NCI-H2107 treated with DMSO at 0.1 percent for 48 hours (cell line): ENCODE data around the gene MPV17L.
"Not testable (repeated sequence)": the region's sequence is repeated elsewhere in the genome, so short reads cannot be mapped to it uniquely, and the experiment has no call there.

Experiments
- DNase-seq: peaks from one replicate; lab custom pipeline; 2025; ENCODE audit not compliant: unreplicated experiment; lab: John Stamatoyannopoulos, UW

The MPV17L gene

DNA sequence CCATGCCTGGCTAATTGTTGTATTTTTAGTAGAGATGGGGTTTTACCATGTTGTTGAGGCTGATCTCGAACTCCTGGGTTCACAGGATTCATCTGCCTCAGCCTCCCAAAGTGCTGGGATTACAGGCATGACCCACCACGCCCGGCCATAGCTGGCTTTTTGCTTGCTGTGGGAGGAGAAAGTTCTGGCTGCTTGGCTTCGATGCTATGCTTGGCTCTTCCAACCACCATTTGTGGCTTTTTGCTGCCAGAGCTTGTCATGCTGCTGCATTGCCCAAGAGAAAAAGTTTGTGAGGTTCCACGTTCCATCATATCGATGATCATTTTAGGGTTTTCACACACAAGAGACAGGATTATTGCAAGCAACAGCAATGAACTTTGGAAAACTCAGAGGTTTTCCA, 55.1 kb downstream of the MPV17L start:
- DNase-seq, result no peak

DNA sequence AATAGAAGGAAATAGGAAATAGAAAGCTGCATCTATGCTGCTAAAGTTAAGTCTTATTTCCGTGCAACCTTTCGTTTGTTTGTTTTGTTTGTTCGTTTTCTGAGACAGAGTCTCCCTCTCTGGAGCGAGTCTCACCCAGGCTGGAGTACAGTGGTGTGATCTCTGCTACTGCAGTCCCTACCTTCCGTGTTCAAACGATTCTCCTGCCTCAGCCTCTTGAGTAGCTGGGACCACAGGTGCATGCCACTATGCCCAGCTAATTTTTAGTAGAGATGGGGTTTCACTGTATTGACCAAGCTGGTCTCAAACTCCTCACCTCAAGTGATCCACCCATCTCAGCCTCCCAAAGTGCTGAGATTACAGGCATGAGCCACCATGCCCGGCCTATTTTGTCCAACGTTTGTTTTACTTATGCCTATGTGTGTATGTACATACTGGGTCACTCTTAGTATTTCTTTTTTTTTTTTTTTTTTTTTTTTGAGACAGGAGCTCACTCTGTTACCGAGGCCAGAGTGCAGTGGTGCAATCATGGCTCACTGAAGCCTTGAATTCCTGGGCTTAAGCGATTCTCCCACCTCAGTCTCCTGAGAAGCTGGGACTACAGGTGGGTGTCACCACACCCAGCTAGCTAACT, 55.7 kb downstream of the MPV17L start:
- DNase-seq, result no peak

DNA sequence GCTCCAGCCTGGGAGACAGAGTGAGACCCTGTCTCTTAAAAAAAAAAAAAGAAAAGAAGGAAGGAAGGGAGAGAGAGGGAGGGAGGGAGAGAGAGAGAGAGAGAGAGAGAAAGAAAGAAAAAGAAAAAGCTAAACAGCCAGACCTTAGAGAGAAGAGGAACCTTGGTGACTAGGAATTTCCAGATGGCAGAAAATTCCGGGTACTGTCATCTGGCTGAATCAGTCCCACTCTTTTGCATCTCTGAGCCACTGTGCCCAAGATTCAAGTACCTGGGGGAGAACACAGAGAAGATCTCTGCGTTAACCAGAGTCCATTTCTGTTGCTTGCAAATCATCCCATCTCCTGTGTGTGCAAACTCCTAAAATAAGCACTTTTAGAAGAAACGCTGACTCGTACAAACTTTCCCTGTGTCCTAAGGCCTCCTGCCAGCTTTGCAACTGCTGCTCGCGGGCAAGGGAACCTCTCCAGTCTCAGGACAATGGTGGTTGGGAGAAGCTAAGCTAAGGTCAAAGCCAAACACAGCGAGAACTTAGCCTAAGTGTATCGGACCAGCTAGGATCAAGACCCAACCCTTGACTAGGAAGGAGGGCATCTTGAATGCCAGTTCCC, 56.8 kb downstream of the MPV17L start:
- no peak for DNase-seq

DNA sequence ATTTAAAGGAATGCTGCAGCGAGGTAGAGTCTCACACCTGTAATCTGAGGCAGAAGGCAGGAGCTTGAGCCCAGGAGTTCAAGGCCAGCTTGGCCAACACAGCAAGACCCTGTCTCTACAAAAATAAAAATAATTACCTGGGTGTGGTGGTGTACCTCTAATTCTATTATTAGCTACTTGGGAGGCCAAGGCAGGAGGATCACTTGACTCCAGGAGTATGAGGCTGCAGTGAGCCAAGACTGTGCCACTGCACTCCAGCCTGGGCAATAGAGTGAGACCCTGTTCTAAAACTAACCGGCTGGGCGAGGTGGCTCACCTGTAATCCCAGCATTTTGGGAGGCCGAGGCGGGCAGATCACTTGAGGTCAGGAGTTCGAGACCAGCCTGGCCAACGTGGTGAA, 57.7 kb downstream of the MPV17L start:
- not testable (repeated sequence) for DNase-seq

DNA sequence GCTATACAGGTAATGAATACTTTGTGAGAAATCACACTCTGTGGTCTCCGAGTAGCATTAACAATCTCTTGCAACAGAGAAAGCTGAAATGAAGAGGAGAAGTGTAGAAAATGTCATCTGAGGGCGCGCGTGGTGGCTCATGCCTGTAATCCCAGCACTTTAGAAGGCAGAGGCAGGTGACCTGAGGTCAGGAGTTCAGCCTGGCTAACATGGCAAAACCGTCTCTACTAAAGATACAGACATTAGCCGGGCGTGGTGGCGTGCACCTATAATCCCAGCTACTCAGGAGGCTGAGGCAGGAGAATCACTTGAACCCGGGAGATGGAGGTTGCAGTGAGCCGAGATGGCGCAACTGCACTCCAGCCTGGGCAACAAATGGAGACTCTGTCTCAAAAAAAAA, 59.4 kb downstream of the MPV17L start:
- DNase-seq, result not testable (repeated sequence)

DNA sequence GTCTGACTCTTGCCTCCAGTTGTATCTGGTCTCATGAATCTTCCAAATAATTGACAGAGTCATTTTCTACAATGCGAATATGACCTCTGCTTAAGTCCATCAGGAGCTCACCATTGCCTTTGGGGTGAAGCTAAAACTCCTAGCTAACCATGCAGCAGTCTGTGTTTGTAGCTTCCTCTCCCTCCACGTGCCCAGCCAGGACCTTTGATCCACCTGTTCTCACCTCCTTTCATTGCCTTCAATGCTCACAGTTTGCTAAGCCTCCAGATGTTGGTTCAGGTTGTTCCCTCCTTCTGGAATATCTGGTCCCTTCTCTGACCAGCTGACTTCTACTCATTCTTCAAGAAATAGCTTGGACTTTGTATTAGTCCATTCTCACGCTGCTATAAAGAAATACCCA, 61.8 kb downstream of the MPV17L start:
- DNase-seq, result no peak

DNA sequence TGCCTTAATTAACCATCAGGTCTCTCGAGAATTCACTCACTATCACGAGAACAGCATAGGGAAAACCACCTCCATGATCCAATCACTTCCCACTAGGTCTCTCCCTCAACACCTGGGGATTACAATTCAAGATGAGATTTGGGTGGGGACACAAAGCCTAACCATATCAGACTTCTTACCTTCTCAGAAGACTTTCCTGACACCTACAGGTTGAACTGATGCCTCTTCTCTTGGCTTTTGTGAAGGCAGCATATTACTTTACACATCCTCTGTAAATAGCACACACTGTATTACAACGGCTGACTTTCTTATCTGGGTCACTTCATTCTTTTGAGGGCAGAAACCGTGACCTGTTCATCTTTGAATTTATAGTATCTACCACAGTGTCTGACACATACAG, 62.4 kb downstream of the MPV17L start:
- DNase-seq, result no peak

DNA sequence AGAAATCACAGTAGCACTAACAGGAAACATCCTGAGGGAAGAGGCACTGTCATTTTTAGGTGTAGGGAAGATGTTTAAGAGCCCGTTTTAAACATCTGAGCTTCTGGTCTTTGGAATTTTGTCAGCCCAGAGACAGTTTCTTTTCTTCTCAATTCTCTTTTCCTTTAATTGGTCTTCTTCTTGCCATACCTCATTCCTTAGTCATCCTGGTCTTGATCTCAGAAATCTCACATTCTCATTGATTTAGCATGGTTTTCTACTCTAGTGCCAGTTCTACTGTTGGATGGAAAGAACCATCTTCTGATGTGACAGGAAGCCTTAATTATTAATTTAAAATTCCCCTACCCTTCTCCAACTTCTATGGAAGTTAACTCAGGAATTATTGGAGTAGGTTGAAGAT, 64.2 kb downstream of the MPV17L start:
- no peak for DNase-seq

DNA sequence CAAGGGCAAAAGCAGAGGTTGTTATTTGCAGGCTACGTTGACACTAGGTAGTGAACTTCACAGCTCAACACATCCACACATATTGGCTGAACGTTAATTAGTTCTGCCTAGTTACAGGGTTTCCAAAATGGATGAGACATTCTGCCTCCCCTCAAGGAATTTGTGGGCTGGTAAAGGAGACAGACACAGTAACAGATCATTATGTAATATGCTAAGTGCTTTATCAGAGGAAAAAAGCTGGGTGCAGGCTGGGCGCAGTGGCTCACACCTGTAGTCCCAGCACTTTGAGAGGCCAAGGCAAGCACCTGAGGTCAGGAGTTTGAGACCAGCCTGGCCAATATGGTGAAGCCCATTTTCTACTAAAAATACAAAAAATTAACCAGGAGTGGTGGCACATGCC, 65.0 kb downstream of the MPV17L start:
- DNase-seq, result no peak

DNA sequence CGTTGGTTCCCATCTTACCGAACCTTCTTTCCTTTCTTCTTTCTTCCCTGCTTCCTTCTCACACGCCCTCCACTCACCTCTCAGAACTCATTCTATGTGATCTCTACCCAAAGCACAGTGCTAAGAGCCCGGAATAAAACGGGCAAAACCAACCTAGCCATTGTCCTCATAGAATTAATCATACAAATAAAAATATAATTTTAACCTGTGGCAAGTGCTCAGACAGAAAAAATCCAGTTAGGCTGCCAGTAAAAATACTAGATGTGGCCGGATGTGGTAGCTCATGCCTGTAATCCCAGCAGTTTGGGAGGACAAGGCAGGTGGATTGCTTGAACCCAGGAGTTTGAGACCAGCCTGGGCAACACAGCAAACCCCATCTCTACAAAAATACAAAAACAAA, 65.8 kb downstream of the MPV17L start:
- no peak for DNase-seq
